HG03521 (cell line): ENCODE data around the gene CMTM7.
"Not testable (repeated sequence)": the region's sequence is repeated elsewhere in the genome, so short reads cannot be mapped to it uniquely, and the experiment has no call there.

Source experiments
- ATAC-seq: cut with Tn5 transposase; IDR thresholded peaks from one replicate; pipeline ENCODE4 v1.9.1; 2021; ENCODE audit warnings: mild to moderate bottlenecking, moderate library complexity; ENCODE audit not compliant: unreplicated experiment

The CMTM7 gene

GRCh38 chr3:32456429-32457130 lies 64.9 kb downstream of the CMTM7 start:
- no peak for ATAC-seq

DNA sequence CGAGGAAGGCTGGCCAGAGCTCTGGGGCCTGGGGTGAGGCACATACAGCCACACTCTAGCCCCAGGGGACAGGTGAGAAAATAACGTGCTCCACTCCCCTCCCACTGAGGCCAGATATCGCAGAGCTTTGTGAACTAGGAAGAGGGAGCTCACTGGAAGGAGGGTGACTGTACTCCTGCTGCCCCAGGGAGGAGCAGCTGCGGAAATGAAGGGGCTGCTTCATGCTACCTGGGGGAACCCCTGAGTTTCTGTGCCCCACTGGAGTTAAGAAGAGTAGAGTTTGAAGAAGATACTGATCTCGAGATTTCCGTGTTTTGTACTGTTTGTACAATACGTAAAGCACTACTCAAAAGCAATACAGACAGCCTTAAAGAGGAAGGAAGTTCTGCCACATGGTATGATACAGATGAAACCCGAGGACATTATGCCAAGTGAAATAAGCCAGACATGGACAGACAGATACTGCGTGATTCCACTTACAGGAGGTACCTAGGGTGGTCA lies 66.4 kb downstream of the CMTM7 start:
- ATAC-seq: no peak

DNA sequence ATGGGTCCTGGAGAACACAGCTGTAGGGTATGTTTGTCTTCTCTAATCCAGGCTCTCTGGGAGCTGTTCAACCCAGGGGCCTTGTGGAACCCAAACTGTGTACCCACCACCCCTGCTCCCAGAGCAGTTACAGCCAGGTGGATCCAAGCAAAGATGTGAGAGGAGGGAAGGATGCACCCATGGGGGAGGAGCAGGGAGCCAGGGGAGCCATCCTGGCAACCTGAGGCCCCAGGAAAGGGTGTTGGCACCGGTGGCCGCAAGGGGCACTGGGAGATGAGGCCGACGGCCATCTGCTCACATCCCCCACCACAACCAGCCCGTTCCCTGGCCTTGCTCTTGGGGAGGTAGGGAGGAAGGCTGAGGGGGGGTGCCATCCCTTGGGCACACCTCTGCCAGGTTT lies 67.8 kb downstream of the CMTM7 start:
- ATAC-seq: no peak

GRCh38 chr3:32460031-32460749 lies 68.5 kb downstream of the CMTM7 start:
- ATAC-seq: peak; percentile 91

- ATAC-seq: not testable (repeated sequence)
Observed at GRCh38 chr3:32460817-32461496, 69.3 kb downstream of the CMTM7 start.

DNA sequence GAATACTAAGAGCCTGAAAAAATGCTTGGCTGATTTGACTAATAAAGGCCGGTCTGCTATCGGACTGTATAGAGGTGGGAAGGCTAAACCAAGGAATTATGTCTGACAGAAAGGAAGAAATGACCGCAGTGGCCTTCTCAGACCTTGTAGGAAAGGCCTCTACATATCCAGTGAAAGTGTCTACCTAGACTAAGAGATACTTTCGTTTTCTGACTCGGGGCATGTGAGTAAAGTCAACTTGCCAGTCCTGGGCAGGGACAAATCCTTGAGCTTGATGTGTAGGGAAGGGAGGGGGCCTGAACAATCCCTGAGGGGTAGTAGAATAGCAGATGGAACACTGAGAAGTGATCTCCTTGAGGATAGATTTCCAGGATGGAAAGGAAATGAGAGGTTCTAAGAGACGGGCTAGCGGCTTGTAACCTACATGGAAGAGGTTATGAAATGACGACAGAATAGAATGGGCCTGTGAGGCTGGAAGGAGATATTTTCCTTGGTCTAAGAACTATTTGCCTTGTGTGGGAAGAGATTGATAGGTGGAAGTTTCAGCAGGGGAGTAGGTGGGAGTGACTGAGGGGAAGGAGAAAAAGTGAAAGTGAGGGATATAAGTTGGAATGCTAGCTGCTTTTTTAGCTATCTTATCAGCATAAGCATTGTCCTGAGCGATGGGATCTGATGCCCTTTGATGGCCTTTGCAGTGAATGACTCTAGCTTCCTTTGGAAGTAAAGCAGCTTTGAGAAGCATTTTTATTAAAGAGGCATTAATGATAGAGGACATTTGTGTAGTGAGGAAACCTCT lies 70.7 kb downstream of the CMTM7 start:
- not testable (repeated sequence) for ATAC-seq

DNA sequence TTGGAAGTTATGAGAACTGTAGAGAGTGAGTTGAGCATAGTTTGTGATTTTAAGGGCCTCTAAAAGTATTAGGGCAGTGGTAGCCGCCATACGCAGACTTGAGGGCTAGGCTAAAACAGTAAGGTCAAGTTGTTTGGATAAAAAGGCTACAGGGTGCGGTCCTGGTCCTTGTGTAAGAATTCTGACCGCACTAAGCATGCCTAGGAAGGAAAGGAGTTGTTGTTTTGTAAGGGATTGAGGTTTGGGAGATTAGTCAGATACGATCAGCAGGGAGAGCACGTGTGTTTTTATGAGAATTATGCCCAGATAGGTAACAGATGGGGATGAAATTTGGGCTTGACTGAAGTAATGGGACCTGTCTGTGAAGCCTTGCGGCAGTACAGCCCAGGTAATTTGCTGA lies 71.8 kb downstream of the CMTM7 start:
- ATAC-seq: not testable (repeated sequence)

DNA sequence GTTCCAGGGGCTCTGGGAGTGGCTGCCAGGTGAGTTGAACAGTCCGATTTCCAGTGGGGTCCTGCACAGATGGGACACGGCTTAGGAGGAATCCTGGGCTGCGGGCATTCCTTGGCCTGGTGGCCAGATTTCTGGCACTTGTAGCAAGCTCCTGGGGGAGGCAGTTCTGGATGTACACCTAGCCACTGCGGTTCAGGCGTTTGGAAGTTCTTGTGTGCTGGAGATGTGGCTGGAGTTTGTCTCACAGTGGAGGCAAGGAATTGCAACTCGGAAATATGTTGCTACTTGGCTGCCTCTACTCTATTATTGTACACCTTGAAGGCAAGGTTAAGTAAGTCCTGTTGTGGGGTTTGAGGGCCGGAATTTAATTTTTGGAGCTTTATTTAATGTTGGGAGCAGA lies 73.1 kb downstream of the CMTM7 start:
- ATAC-seq: not testable (repeated sequence)

- ATAC-seq: not testable (repeated sequence)
Observed at GRCh38 chr3:32466808-32467207, 75.2 kb downstream of the CMTM7 start.

GRCh38 chr3:32467333-32468070 lies 75.8 kb downstream of the CMTM7 start:
- ATAC-seq: peak; percentile 69

- peak; percentile 20 for ATAC-seq
Observed at GRCh38 chr3:32469151-32469874, 77.7 kb downstream of the CMTM7 start.

DNA sequence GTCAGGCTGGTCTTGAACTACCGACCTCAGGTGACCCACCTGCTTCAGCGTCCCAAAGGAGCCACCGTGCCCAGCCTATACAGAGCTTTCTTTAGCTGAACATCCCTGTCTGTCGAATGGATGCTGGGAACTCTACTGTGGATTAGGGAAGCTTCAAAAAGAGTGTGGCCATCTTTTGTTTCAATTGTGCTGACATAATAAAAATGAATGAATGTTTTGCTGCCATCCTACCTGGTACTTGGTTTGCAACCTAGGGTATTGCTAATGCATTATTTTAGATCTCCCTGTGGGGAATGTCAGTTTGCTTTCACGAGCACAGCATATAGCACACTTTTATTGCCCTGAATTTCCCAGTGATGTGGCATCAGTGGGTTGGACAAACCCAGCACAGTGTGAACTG lies 78.7 kb downstream of the CMTM7 start:
- no peak for ATAC-seq

- ATAC-seq: no peak
Observed at GRCh38 chr3:32471246-32471645, 79.6 kb downstream of the CMTM7 start.

GRCh38 chr3:32472151-32472550 lies 80.5 kb downstream of the CMTM7 start:
- ATAC-seq: not testable (repeated sequence)

- ATAC-seq: no peak
Observed at GRCh38 chr3:32474201-32474600, 82.5 kb downstream of the CMTM7 start.

- ATAC-seq: no peak
Observed at GRCh38 chr3:32480604-32481003, 89.0 kb downstream of the CMTM7 start.

GRCh38 chr3:32481791-32482631 lies 90.4 kb downstream of the CMTM7 start:
- ATAC-seq: no peak

DNA sequence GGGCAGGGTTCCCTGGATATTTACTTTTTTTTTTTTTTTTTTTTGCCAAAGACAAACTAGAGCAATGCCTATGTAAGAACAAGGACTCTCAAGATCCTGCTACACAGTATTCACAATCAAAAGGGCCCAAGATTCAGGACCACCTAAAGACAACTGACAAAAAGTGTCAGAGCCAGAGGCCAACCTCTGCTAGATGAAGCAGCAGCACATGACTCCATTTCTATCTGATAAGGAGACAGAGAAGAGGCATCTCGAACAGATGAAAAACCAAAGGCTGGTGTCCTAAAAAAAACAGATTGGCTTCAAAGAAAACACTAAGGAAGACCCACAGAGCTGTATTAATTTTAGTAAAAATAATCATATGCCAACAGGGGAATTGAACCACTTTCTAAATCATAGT lies 91.0 kb downstream of the CMTM7 start:
- no peak for ATAC-seq

GRCh38 chr3:32483772-32484171 lies 92.1 kb downstream of the CMTM7 start:
- no peak for ATAC-seq
